Stimulated activated naive CD8-positive, alpha-beta T cell treated with anti-CD3 and anti-CD28 coated beads, Interleukin-15, amount 100 ng/mL, for 72 hours (primary cell): ENCODE results near the gene CCDC63.

ENCODE experiments used
- ATAC-seq: fragments of 150-1000 bp; cut with Tn5 transposase; 2 replicates; pipeline ENCODE4 v1.10.0; 2021; ENCODE audit warnings: mild to moderate bottlenecking, moderate library complexity
- DNase-seq, 2 donors: peaks; one replicate each; pipeline ENCODE4 v3.0.0; 2021 to 2022
- H3K27ac Mint-ChIP-seq, 2 donors: one replicate each; pipeline ENCODE4 v1.8.0; 2022; ENCODE audit warnings: mild to moderate bottlenecking in 2 of 2, mixed read lengths in 2 of 2, moderate library complexity in 2 of 2
- H3K27me3 Mint-ChIP-seq: one replicate; pipeline ENCODE4 v1.8.0; 2022; ENCODE audit warnings: mixed read lengths
- H3K4me1 Mint-ChIP-seq: one replicate; pipeline ENCODE4 v1.8.0; 2022; ENCODE audit warnings: mild to moderate bottlenecking, mixed read lengths
- H3K4me3 Mint-ChIP-seq, 2 donors: one replicate each; pipeline ENCODE4 v1.8.0; 2022; ENCODE audit warnings: mild to moderate bottlenecking in 2 of 2, mixed read lengths in 2 of 2, moderate library complexity in 1 of 2
- H3K9me3 Mint-ChIP-seq, 2 donors: one replicate each; pipeline ENCODE4 v1.8.0; 2022; ENCODE audit warnings: mixed read lengths in 2 of 2

CCDC63 gene

DNA sequence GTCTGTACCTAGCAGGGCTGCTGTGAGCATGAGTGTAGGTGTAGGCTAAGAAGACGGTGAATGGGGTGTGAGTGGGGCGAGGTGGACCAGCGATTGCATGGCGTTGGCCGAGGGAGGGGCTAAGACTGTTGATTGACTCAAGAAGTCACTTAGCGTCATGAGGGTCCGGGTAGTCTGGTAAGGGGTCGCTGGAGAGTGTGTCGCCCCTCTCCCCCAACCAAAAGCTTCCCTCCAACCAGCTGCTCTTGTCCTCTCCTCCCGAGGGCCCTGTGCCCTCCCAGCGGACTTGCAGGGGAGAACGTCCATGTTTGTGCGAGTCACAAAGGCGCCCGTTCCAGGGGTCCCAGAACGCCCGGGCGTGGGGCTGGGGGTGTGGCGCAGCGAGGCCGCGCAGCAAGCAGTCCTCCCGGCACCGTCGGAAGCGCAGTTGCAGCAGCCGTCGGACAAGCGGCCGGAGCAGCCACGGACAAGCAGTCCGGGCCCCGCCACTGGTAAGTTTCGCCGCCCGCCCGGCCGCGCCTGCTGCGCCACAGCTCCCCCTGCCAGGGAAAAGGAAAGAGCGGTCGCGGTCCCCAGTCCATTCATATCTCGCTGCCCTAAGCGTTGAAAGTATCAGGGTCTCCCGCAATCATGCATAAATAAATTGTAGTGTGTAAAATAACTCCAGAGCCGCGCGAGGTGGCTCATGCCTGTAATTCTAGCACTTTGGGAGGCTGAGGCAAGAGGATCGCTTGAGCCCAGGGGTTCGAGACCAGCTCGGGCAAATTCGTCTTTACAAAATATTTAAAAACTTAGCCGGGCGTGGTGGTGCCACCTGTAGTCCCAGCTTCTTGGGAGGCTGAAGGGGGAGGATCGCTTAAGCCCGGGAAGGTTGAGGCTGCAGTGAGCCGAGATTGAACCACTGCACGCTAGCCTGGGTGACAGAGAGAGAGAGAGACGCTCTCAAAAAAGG, at the start of gene CCDC63:
CCDC63 (plus strand) TSS at position 373 of the 952 bp plus-strand sequence. CDS start 5,968 bp downstream, outside the sequence.
- DNase-seq (peak; percentile 34 to 42), ATAC-seq (peak; percentile 83)
- H3K9me3 Mint-ChIP-seq = no peaks in the 10 kb centered on the region
- peak within 1 kb of the TSS; percentile 84 to 87 for H3K4me3 Mint-ChIP-seq
- H3K4me1 Mint-ChIP-seq = peaks cover 17% of the 10 kb centered on the region
- peaks cover 70% of the 10 kb centered on the region for H3K27me3 Mint-ChIP-seq
- H3K27ac Mint-ChIP-seq = peak within 1 kb of the TSS in 1 of 2 donors; percentile 59

DNA sequence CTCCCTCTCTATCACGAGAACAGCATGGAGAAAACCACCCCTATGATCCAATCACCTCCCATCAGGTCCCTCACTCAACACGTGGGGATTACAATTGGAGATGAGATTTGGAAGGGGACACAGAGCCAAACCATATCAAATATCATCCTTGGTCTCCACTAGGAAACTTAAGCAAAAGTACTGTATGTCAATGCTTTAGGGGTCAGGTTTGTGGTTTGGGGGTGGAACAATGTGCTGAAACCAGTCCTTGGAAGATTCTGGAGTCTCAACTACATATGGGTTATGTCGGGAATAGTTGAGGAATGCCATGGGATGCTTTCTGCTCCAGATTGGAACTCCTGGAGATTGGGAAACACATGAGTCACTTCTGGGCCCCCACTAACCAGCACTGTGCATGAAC, 48.3 kb upstream of the CCDC63 start:
- DNase-seq (no peak), ATAC-seq (no peak)
- no peak overlapping the region for H3K27ac Mint-ChIP-seq
- peaks cover 12 to 14% of the 10 kb centered on the region in 2 donors for H3K9me3 Mint-ChIP-seq
- H3K27me3 Mint-ChIP-seq = no peaks in the 10 kb centered on the region
- no peak overlapping the region for H3K4me3 Mint-ChIP-seq
- no peaks in the 10 kb centered on the region for H3K4me1 Mint-ChIP-seq

- ATAC-seq = no peak
- no peaks in the 10 kb centered on the region for H3K4me1 Mint-ChIP-seq
- DNase-seq = no peak
- no peak overlapping the region for H3K27ac Mint-ChIP-seq
- peaks cover 20 to 27% of the 10 kb centered on the region in 2 donors for H3K9me3 Mint-ChIP-seq
- H3K4me3 Mint-ChIP-seq = no peak overlapping the region
- no peaks in the 10 kb centered on the region for H3K27me3 Mint-ChIP-seq
Observed at GRCh38 chr12:110802489-110802888, 44.3 kb upstream of the CCDC63 start.

GRCh38 chr12:110804406-110804805, 42.4 kb upstream of the CCDC63 start:
- DNase-seq (no peak), ATAC-seq (no peak)
- H3K4me3 Mint-ChIP-seq = no peak overlapping the region
- H3K4me1 Mint-ChIP-seq = no peaks in the 10 kb centered on the region
- no peak overlapping the region for H3K27ac Mint-ChIP-seq
- H3K9me3 Mint-ChIP-seq = peaks cover 20 to 27% of the 10 kb centered on the region in 2 donors
- no peaks in the 10 kb centered on the region for H3K27me3 Mint-ChIP-seq

DNA sequence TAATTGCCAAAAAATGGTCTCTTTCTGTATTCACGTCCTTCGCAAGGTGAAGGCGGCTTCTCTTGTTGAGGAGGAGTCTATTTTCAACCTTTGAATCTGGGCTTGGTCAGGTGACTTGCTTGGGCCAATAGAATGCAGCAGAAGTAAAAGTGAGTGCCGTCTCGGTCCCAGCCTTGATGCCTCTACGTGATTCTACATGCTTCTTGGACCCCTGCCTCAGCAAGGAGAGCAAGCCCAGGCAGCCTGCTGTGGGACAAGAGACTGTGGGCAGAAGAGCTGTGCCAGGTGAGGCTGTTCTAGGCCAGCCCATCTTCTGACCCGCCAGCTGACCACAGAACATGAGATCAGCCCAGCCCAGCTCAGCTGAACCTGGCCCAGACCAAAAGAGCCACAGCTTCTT, 39.1 kb upstream of the CCDC63 start:
- Mint-ChIP-seq H3K4me3 (no peak overlapping the region), H3K27me3 (peaks cover 8% of the 10 kb centered on the region), H3K4me1 (peaks cover 12% of the 10 kb centered on the region), H3K27ac (peak overlapping the region in 1 of 2 donors; percentile 13), H3K9me3 (peaks cover 16% of the 10 kb centered on the region in 2 donors)
- ATAC-seq = no peak
- no peak for DNase-seq

- Mint-ChIP-seq H3K9me3 (peaks cover 4 to 6% of the 10 kb centered on the region in 2 donors), H3K27ac (no peak overlapping the region), H3K4me3 (no peak overlapping the region), H3K4me1 (peaks cover 12% of the 10 kb centered on the region), H3K27me3 (peaks cover 23% of the 10 kb centered on the region)
- ATAC-seq = no peak
- DNase-seq = no peak
Observed at GRCh38 chr12:110809149-110809548, 37.6 kb upstream of the CCDC63 start.

- H3K4me1 Mint-ChIP-seq = peaks cover 12% of the 10 kb centered on the region
- H3K27me3 Mint-ChIP-seq = peaks cover 31% of the 10 kb centered on the region
- DNase-seq = no peak
- H3K4me3 Mint-ChIP-seq = no peak overlapping the region
- no peaks in the 10 kb centered on the region for H3K9me3 Mint-ChIP-seq
- no peak overlapping the region for H3K27ac Mint-ChIP-seq
- ATAC-seq = no peak
Observed at GRCh38 chr12:110811972-110812371, 34.8 kb upstream of the CCDC63 start.

DNA sequence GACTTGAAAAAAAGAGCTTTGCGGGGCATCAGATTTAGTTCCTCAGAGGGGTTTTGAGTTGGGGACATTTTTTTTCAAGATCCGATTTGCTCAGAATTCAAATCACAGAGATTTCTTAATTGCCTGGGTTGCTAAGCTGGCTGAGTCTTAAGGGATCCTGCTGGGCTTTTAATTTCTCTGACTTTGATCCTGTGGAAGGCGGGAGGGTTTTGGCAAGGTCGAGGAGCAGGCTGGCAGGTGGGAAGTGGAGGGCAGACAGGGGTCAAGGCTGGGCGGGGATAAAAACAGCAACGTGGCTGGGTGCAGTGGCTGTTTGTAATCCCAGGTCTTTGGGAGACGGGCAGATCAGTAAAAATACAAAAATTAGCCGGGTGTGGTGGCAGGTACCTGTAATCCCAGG, 33.5 kb upstream of the CCDC63 start:
- Mint-ChIP-seq H3K9me3 (no peaks in the 10 kb centered on the region), H3K27me3 (peaks cover 31% of the 10 kb centered on the region), H3K4me1 (peaks cover 12% of the 10 kb centered on the region), H3K4me3 (no peak overlapping the region), H3K27ac (no peak overlapping the region)
- no peak for ATAC-seq
- DNase-seq = no peak

- no peak for ATAC-seq
- peaks cover 31% of the 10 kb centered on the region for H3K27me3 Mint-ChIP-seq
- H3K9me3 Mint-ChIP-seq = no peaks in the 10 kb centered on the region
- no peak for DNase-seq
- H3K27ac Mint-ChIP-seq = peak overlapping the region in 1 of 2 donors; percentile 42
- H3K4me3 Mint-ChIP-seq = no peak overlapping the region
- peaks cover 12% of the 10 kb centered on the region for H3K4me1 Mint-ChIP-seq
Observed at GRCh38 chr12:110813756-110814155, 33.0 kb upstream of the CCDC63 start.

- no peak for DNase-seq
- Mint-ChIP-seq H3K27me3 (peaks cover 45% of the 10 kb centered on the region), H3K9me3 (peaks cover 0 to 6% of the 10 kb centered on the region in 2 donors), H3K27ac (no peak overlapping the region), H3K4me1 (peaks cover 7% of the 10 kb centered on the region), H3K4me3 (no peak overlapping the region)
- ATAC-seq = no peak
Observed at GRCh38 chr12:110816248-110816647, 30.5 kb upstream of the CCDC63 start.

DNA sequence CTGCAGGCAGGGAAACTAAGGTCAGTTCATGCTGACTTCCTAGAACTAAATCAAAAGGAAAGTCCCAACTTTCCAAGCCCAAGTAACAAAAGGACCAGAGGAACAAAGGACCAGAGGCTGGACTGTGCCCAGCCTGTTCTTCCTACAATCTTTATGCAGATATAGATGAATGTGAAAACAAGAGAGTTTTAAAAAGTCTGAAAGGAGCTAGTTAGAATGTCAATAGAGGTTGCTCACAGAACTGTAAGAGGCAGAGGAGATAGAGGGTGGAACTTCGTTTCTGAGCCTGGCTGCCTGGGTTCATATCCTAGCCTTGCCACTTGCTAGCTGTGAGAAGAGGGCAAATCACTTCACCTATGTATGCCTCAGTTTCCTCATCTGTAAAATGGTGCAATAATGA, 30.0 kb upstream of the CCDC63 start:
- Mint-ChIP-seq H3K4me1 (peaks cover 2% of the 10 kb centered on the region), H3K27ac (no peak overlapping the region), H3K27me3 (peaks cover 42% of the 10 kb centered on the region), H3K4me3 (no peak overlapping the region), H3K9me3 (peaks cover 0 to 7% of the 10 kb centered on the region in 2 donors)
- DNase-seq = no peak
- ATAC-seq = no peak

GRCh38 chr12:110818511-110818910, 28.3 kb upstream of the CCDC63 start:
- DNase-seq (no peak), ATAC-seq (no peak)
- H3K4me3 Mint-ChIP-seq = no peak overlapping the region
- no peak overlapping the region for H3K27ac Mint-ChIP-seq
- H3K9me3 Mint-ChIP-seq = peaks cover 0 to 7% of the 10 kb centered on the region in 2 donors
- no peaks in the 10 kb centered on the region for H3K4me1 Mint-ChIP-seq
- H3K27me3 Mint-ChIP-seq = peaks cover 35% of the 10 kb centered on the region

GRCh38 chr12:110819150-110819549, 27.6 kb upstream of the CCDC63 start:
- ATAC-seq = no peak
- Mint-ChIP-seq H3K9me3 (peaks cover 0 to 7% of the 10 kb centered on the region in 2 donors), H3K27me3 (peaks cover 33% of the 10 kb centered on the region)

DNA sequence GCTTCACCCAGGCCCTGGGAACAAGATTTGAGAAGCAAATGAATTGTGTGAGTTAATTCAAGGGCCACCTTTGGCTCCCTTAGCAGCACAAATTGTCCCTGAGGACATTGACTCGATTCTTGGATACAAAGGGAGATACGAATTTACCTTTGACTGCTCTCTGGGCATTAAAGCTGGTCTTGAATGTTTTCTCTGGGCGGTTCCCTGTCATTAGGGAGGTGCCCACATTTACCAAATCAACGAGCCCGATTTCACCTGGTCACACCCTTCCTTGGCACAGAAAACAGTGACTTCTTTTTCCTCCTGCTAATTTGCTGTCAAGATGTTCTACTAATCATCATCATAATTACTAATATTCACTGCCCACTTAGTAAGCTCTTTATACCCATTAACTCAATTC, 27.1 kb upstream of the CCDC63 start:
- H3K9me3 Mint-ChIP-seq = peaks cover 0 to 7% of the 10 kb centered on the region in 2 donors
- no peak overlapping the region for H3K27ac Mint-ChIP-seq
- no peak overlapping the region for H3K4me3 Mint-ChIP-seq
- H3K4me1 Mint-ChIP-seq = no peaks in the 10 kb centered on the region
- peaks cover 32% of the 10 kb centered on the region for H3K27me3 Mint-ChIP-seq
- no peak for DNase-seq
- no peak for ATAC-seq

More at GRCh38 chr12:110819150-110819549, 27.6 kb upstream of the CCDC63 start:
- Mint-ChIP-seq H3K4me1 (no peaks in the 10 kb centered on the region), H3K27ac (no peak overlapping the region), H3K4me3 (no peak overlapping the region)
- DNase-seq = no peak

DNA sequence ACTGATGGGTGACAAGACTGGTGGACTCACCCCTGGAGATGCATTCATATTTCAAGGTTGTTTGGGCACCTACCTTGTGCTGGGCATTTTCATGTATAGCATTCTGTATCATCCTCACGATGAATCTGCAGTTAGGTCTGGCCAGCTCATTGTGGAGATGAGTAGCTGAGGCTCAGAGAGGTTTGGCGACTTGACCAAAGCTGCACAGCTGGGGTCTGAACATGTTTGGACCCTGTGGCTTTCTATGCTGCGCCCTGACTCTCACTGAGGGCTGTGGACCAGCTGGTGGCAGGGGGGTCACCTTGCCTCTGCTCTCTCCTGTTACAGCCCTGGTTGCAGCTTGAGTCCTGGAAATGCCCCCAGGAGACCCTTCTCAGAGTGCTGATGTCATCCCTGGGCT, 24.9 kb upstream of the CCDC63 start:
- ATAC-seq (no peak), DNase-seq (no peak)
- Mint-ChIP-seq H3K27me3 (peaks cover 25% of the 10 kb centered on the region), H3K9me3 (peaks cover 0 to 7% of the 10 kb centered on the region in 2 donors), H3K4me1 (peaks cover 6% of the 10 kb centered on the region), H3K4me3 (no peak overlapping the region), H3K27ac (no peak overlapping the region)

- peak; percentile 8 for ATAC-seq
- H3K9me3 Mint-ChIP-seq = peaks cover 0 to 7% of the 10 kb centered on the region in 2 donors
- H3K27ac Mint-ChIP-seq = peak overlapping the region in 1 of 2 donors; percentile 69
- H3K27me3 Mint-ChIP-seq = peaks cover 31% of the 10 kb centered on the region
- H3K4me1 Mint-ChIP-seq = peaks cover 8% of the 10 kb centered on the region
- DNase-seq = no peak
- H3K4me3 Mint-ChIP-seq = no peak overlapping the region
Observed at GRCh38 chr12:110822821-110823415, 23.9 kb upstream of the CCDC63 start.
